Testis (tissue), 3 donors: ENCODE data around the gene RRP12. TPM values are rescaled to one million over a fixed set of nuclear protein-coding genes. Genes with fewer than 3 reads are reported as not detected.
A peak's percentile ranks its signal among the peaks of the same experiment; 100 is the strongest.

ENCODE experiments used
- DNase-seq: peaks from one replicate; pipeline ENCODE4 v3.0.0-alpha.2; 2019
- H3K27ac ChIP-seq, 2 donors: fragments of 200-600 bp; sonication (generic); one replicate each; pipeline ENCODE4 v1.5.1; 2019
- H3K27me3 ChIP-seq: fragments of 200-600 bp; sonication (generic); one replicate; pipeline ENCODE4 v1.5.1; 2019
- H3K36me3 ChIP-seq: fragments of 200-600 bp; sonication (generic); one replicate; pipeline ENCODE4 v1.5.1; 2017; ENCODE audit warnings: low read depth; ENCODE audit errors: missing control alignments
- H3K4me1 ChIP-seq: fragments of 200-600 bp; sonication (generic); one replicate; pipeline ENCODE4 v1.5.1; 2019
- H3K4me3 ChIP-seq, 2 donors: fragments of 200-600 bp; sonication (generic); one replicate each; pipeline ENCODE4 v1.5.1; 2017 to 2019
- H3K9me3 ChIP-seq: fragments of 200-600 bp; sonication (generic); one replicate; pipeline ENCODE4 v1.5.1; 2017
- POLR2A ChIP-seq: fragments of 450-650 bp; IDR thresholded peaks from one replicate; pipeline ENCODE4 v1.6.1; 2017; ENCODE audit warnings: antibody characterized with exemption, mild to moderate bottlenecking, moderate library complexity
- WGBS, 2 donors: methylation state at CpG; one replicate each; pipeline ENCODE4 v1.1.5; 2018; 5-methylcytosine and 5-hydroxymethylcytosine counted together
- intact Hi-C: fragments of 100-400 bp; cut with DNase I; formaldehyde crosslinking; loops from one replicate; pipeline ENCODE4 v1.15.1; 2023; ENCODE audit warnings: low total_unique reads
- polyA plus RNA-seq: library from polyadenylated mRNA; stranded (reverse); fragments of 350-450 nt; fragmentation: Illumina TruSeq; extraction: RNeasy Lipid Tissue Mini Kit (QIAGEN cat#74804); gene quantifications from one replicate; pipeline ENCODE4 v1.2.3, GENCODE V29; 2014; ENCODE audit warnings: low read depth, low replicate concordance; ENCODE audit not compliant: insufficient read depth
- total RNA-seq, 2 donors: library from RNA; depleted of rRNA; stranded (reverse); fragments of >200 nt; gene quantifications; one replicate each; pipeline ENCODE4 v1.2.3, GENCODE V29; 2016
- TF ChIP-seq, protein P1 (sequence below), 3 experiments: fragments of 450-650 bp in 2 of 3; fragments of 200-600 bp in 1 of 3; sonication (generic) in 1 of 3; IDR thresholded peaks; one replicate each; pipeline ENCODE4 v1.5.1; 2016 to 2019; ENCODE audit warnings: antibody characterized with exemption in 3 of 3, mild to moderate bottlenecking in 2 of 3, moderate library complexity in 1 of 3

The RRP12 gene
- total and polyA plus RNA-seq, 3 donors from 2014 or later, result 38.1 to 54.6 (median 53.5) TPM

DNA sequence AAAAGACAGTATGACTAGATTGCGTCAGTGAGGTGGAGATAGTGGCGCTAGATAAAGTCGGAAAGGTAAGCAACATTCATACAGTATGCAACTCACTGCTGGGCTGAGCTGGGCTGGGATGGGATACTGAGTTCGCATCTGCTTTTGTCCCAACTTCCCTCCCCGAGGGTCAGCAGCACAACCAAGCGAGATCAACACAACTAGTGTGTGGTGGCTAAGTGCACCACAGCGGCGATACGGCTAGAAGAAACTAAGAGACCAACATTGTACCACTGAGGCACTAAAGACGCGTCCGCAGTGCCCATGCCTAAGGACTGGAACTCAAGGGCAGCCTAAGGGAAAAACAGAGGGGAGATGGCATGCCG is 44.2 kb upstream of the RRP12 start:
- H3K4me3 ChIP-seq, result peak overlapping the region; percentile 79 to 90
- H3K27me3 ChIP-seq, result no peaks in the 10 kb centered on the region
- intact Hi-C loops, result no loop called here
- no peaks in the 10 kb centered on the region for H3K36me3 ChIP-seq
- 1 to 3% methylated on average over 12 to 13 of the region's 13 CpGs for WGBS, 2 donors
- TF ChIP-seq, protein P1, sequence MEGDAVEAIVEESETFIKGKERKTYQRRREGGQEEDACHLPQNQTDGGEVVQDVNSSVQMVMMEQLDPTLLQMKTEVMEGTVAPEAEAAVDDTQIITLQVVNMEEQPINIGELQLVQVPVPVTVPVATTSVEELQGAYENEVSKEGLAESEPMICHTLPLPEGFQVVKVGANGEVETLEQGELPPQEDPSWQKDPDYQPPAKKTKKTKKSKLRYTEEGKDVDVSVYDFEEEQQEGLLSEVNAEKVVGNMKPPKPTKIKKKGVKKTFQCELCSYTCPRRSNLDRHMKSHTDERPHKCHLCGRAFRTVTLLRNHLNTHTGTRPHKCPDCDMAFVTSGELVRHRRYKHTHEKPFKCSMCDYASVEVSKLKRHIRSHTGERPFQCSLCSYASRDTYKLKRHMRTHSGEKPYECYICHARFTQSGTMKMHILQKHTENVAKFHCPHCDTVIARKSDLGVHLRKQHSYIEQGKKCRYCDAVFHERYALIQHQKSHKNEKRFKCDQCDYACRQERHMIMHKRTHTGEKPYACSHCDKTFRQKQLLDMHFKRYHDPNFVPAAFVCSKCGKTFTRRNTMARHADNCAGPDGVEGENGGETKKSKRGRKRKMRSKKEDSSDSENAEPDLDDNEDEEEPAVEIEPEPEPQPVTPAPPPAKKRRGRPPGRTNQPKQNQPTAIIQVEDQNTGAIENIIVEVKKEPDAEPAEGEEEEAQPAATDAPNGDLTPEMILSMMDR (IDR thresholded peaks at IDR 0.05), result no peak
- no peak for TF ChIP-seq POLR2A
- peaks cover 15% of the 10 kb centered on the region for H3K4me1 ChIP-seq
- DNase-seq, result no peak
- H3K9me3 ChIP-seq, result no peaks in the 10 kb centered on the region
- peak overlapping the region; percentile 31 to 52 for H3K27ac ChIP-seq

DNA sequence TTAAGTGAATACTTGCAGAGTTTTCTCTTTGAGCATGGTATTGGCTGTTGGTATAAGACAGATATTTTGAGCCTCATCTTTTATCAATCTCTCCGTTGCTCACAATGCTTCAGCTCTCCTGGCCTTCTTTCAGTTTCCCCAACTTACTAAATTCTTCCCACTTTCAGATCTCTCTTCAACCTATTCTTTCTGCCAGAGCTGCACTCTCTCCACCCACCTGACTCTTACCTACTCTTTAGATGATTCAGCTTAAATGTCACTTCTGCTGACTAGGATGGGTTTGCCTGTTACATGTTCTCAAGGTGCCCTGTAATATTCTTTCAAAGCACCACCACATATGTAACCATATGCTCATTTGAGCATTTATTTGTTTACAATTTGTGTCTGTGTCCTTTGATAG is 43.1 kb upstream of the RRP12 start:
- no peak overlapping the region for H3K27ac ChIP-seq
- TF ChIP-seq POLR2A, result no peak
- TF ChIP-seq, protein P1 (IDR thresholded peaks at IDR 0.05), result no peak
- H3K9me3 ChIP-seq, result no peaks in the 10 kb centered on the region
- peaks cover 15% of the 10 kb centered on the region for H3K4me1 ChIP-seq
- DNase-seq, result no peak
- WGBS, 2 donors, result 58 to 81% methylated on average over 1 of the region's 1 CpG
- intact Hi-C loops, result no loop called here
- no peak overlapping the region for H3K4me3 ChIP-seq
- H3K36me3 ChIP-seq, result no peaks in the 10 kb centered on the region
- H3K27me3 ChIP-seq, result no peaks in the 10 kb centered on the region

DNA sequence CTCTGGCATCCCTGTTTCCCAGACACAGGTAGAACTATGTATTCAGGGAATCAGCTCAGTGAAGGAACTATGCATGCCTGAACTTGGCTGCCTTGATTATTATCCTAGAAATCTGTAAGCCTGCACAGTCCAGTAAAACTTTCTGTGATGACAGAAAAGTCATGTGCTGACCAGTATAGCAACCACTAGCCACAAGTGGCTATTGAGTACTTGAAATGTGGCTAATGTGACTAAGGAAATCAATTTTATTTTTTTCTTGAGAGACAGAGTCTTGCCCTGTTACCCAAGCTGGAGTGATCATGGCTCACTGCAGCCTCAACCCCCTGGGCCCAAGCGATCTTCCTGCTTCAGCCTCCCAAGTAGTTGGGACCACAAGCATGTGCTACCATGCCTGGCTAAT is 41.1 kb upstream of the RRP12 start:
- no peaks in the 10 kb centered on the region for H3K36me3 ChIP-seq
- H3K4me1 ChIP-seq, result peaks cover 4% of the 10 kb centered on the region
- intact Hi-C loops, result no loop called here
- 94 to 100% methylated on average over 1 of the region's 1 CpG for WGBS, 2 donors
- H3K27ac ChIP-seq, result no peak overlapping the region
- no peak for DNase-seq
- H3K4me3 ChIP-seq, result no peak overlapping the region
- TF ChIP-seq, protein P1 (IDR thresholded peaks at IDR 0.05), result no peak
- TF ChIP-seq POLR2A, result no peak
- H3K9me3 ChIP-seq, result no peaks in the 10 kb centered on the region
- no peaks in the 10 kb centered on the region for H3K27me3 ChIP-seq

DNA sequence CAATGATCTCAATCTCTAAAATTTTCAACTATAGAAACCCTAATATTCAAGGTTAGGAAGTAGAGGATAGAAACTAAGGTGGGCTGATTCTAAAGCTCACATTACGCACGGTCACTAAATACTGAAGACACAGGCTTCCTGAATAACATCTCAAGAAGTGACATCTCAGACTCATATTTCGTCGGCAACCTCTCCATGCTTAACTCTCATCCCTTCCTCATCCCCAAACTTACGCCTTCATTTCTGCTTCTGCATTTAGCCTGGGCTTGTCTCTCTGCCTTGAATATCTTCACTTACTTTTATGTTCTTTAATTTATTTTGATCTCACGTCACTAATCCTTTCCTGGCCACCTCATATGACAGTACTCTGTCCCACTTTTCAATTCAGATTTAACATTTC is 34.1 kb upstream of the RRP12 start:
- Histone ChIP-seq H3K4me1 (no peaks in the 10 kb centered on the region), H3K9me3 (no peaks in the 10 kb centered on the region), H3K27ac (no peak overlapping the region), H3K27me3 (no peaks in the 10 kb centered on the region), H3K36me3 (no peaks in the 10 kb centered on the region), H3K4me3 (no peak overlapping the region)
- no peak for TF ChIP-seq POLR2A
- TF ChIP-seq, protein P1 (IDR thresholded peaks at IDR 0.05), result no peak
- intact Hi-C loops, result no loop called here
- DNase-seq, result no peak
- WGBS, 2 donors, result 94 to 97% methylated on average over 6 of the region's 6 CpGs

DNA sequence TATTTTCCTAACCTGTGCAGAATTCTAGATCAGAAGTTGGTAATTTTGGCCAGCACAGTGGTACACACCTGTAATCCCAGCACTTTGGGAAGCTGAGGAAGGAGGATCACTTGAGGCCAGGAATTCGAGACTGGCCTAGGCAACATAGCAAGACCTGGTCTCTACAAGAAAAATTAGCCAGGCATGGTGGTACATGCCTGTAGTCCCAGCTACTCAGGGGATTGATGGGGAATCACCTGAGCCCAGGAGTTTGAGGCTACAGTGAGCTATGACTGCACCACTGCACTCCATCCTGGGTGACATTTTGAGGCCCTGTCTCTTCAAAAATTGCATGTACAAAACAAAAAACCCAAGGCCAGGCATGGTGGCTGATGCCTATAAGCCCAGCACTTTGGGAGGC is 33.4 kb upstream of the RRP12 start:
- Histone ChIP-seq H3K4me3 (no peak overlapping the region), H3K9me3 (no peaks in the 10 kb centered on the region), H3K36me3 (no peaks in the 10 kb centered on the region), H3K27me3 (no peaks in the 10 kb centered on the region), H3K4me1 (no peaks in the 10 kb centered on the region), H3K27ac (no peak overlapping the region)
- WGBS, 2 donors, result 80 to 92% methylated on average over 1 of the region's 1 CpG
- intact Hi-C loops, result no loop called here
- TF ChIP-seq, protein P1 (IDR thresholded peaks at IDR 0.05), result no peak
- DNase-seq, result no peak
